Astrocyte (in vitro differentiated cells and primary cell): ENCODE measurements around the gene JCHAIN. TPM values are rescaled to one million over a fixed set of nuclear protein-coding genes. Genes with fewer than 3 reads are reported as not detected.

Source experiments
- DNase-seq: peaks from one replicate; pipeline ENCODE4 v3.0.0-alpha.2; 2010; ENCODE audit warnings: low read depth
- FAIRE-seq: peaks from 2 replicates; lab custom pipeline; 2011; peaks lifted over from hg19 to GRCh38; lab: Jason Lieb, UNC
- H2AFZ ChIP-seq: 2 replicates; pipeline ENCODE4 v1.6.0; 2012; ENCODE audit warnings: low read depth, low read length, inconsistent platforms
- H3K27ac ChIP-seq: 2 replicates; pipeline ENCODE4 v1.5.1; 2011; ENCODE audit warnings: low read depth, low read length, inconsistent platforms
- H3K27me3 ChIP-seq: 2 replicates; pipeline ENCODE4 v1.6.0; 2011; ENCODE audit warnings: low read length, inconsistent platforms; ENCODE audit not compliant: insufficient read depth
- H3K36me3 ChIP-seq: 2 replicates; pipeline ENCODE4 v1.5.1; 2011; ENCODE audit warnings: low read length, inconsistent platforms; ENCODE audit not compliant: insufficient read depth
- H3K4me1 ChIP-seq: 2 replicates; pipeline ENCODE4 v1.5.1; 2011; ENCODE audit warnings: low read length, inconsistent platforms; ENCODE audit not compliant: insufficient read depth
- H3K4me2 ChIP-seq: 2 replicates; pipeline ENCODE4 v1.6.0; 2012; ENCODE audit warnings: low read length, inconsistent platforms
- H3K4me3 ChIP-seq: 2 replicates; pipeline ENCODE4 v1.5.1; 2011; ENCODE audit warnings: low read depth, mild to moderate bottlenecking, low read length, inconsistent platforms; ENCODE audit not compliant: insufficient read depth
- H3K79me2 ChIP-seq: 2 replicates; pipeline ENCODE4 v1.6.0; 2012; ENCODE audit warnings: mild to moderate bottlenecking, low read length, inconsistent platforms; ENCODE audit not compliant: insufficient read depth
- H3K9ac ChIP-seq: 2 replicates; pipeline ENCODE4 v1.6.0; 2012; ENCODE audit warnings: mild to moderate bottlenecking, low read length, inconsistent platforms
- H3K9me3 ChIP-seq: 2 replicates; pipeline ENCODE4 v1.5.1; 2012; ENCODE audit warnings: low read depth, mild to moderate bottlenecking, low read length, inconsistent platforms; ENCODE audit not compliant: insufficient read depth
- H4K20me1 ChIP-seq: 2 replicates; pipeline ENCODE4 v1.6.0; 2012; ENCODE audit warnings: low read length, inconsistent platforms; ENCODE audit not compliant: insufficient read depth
- H3K27ac Mint-ChIP-seq: one replicate; pipeline ENCODE4 v1.8.0; 2021; ENCODE audit warnings: mild to moderate bottlenecking, mixed read lengths; ENCODE audit not compliant: unreplicated experiment
- H3K27me3 Mint-ChIP-seq: one replicate; pipeline ENCODE4 v1.8.0; 2021; ENCODE audit warnings: low read depth, mixed read lengths; ENCODE audit not compliant: unreplicated experiment
- H3K36me3 Mint-ChIP-seq: one replicate; pipeline ENCODE4 v1.8.0; 2021; ENCODE audit warnings: low read depth, mixed read lengths; ENCODE audit not compliant: unreplicated experiment
- H3K4me1 Mint-ChIP-seq: one replicate; pipeline ENCODE4 v1.8.0; 2021; ENCODE audit warnings: low read depth, mixed read lengths; ENCODE audit not compliant: unreplicated experiment
- H3K4me3 Mint-ChIP-seq: one replicate; pipeline ENCODE4 v1.8.0; 2021; ENCODE audit warnings: mild to moderate bottlenecking, moderate library complexity, mixed read lengths; ENCODE audit not compliant: unreplicated experiment
- H3K9me3 Mint-ChIP-seq: one replicate; pipeline ENCODE4 v1.8.0; 2021; ENCODE audit warnings: mild to moderate bottlenecking, mixed read lengths; ENCODE audit not compliant: unreplicated experiment
- EZH2 ChIP-seq: IDR thresholded peaks from 2 replicates; pipeline ENCODE4 v1.6.1; 2012; ENCODE audit warnings: mild to moderate bottlenecking, low read length, inconsistent platforms; ENCODE audit not compliant: insufficient read depth
- total RNA-seq: library from RNA; stranded (reverse); gene quantifications from 2 replicates; pipeline ENCODE4 v1.2.1, GENCODE V29; 2021
- TF ChIP-seq, protein P1 (sequence below): IDR thresholded peaks from 2 replicates; pipeline ENCODE4 v1.5.1; 2011; ENCODE audit warnings: low read depth, mild to moderate bottlenecking, inconsistent platforms, low read length, moderate library complexity; ENCODE audit not compliant: insufficient read depth

The JCHAIN gene
- total RNA-seq, 1 donor from 2014 or later, result not detected

DNA sequence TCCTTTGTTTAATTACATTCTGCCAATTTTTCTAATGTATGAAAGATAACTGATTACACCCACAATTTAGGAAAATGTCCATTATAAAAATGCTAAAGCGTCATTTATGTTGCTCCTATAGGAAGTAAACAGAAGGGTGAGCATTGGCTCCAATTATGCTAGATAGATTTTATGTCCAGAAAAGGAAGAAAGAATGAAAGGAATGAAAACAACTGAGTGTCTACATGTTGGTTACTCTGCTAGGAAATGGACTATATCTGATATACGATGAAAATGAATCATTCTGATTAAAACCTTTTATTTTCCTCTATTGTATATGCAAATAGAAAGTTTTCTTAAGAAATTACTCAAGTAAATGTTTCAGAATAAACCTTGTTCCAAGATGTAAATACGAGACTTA is 36.1 kb downstream of the JCHAIN start:
- Histone ChIP-seq H3K9me3 (no peaks in the 10 kb centered on the region), H3K4me3 (no peak overlapping the region), H3K4me2 (no peak overlapping the region), H3K9ac (no peak overlapping the region), H3K79me2 (no peaks in the 10 kb centered on the region), H3K27me3 (no peaks in the 10 kb centered on the region), H4K20me1 (no peaks in the 10 kb centered on the region), H2AFZ (no peak overlapping the region), H3K4me1 (peaks cover 5% of the 10 kb centered on the region), H3K36me3 (no peaks in the 10 kb centered on the region), H3K27ac (no peak overlapping the region)
- DNase-seq (no peak), FAIRE-seq (no peak)
- Mint-ChIP-seq H3K9me3 (no peaks in the 10 kb centered on the region), H3K27me3 (no peaks in the 10 kb centered on the region), H3K27ac (no peak overlapping the region), H3K36me3 (no peaks in the 10 kb centered on the region), H3K4me3 (no peak overlapping the region), H3K4me1 (peaks cover 16% of the 10 kb centered on the region)
- no peak for TF ChIP-seq EZH2
- TF ChIP-seq, protein P1, sequence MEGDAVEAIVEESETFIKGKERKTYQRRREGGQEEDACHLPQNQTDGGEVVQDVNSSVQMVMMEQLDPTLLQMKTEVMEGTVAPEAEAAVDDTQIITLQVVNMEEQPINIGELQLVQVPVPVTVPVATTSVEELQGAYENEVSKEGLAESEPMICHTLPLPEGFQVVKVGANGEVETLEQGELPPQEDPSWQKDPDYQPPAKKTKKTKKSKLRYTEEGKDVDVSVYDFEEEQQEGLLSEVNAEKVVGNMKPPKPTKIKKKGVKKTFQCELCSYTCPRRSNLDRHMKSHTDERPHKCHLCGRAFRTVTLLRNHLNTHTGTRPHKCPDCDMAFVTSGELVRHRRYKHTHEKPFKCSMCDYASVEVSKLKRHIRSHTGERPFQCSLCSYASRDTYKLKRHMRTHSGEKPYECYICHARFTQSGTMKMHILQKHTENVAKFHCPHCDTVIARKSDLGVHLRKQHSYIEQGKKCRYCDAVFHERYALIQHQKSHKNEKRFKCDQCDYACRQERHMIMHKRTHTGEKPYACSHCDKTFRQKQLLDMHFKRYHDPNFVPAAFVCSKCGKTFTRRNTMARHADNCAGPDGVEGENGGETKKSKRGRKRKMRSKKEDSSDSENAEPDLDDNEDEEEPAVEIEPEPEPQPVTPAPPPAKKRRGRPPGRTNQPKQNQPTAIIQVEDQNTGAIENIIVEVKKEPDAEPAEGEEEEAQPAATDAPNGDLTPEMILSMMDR, result no peak

DNA sequence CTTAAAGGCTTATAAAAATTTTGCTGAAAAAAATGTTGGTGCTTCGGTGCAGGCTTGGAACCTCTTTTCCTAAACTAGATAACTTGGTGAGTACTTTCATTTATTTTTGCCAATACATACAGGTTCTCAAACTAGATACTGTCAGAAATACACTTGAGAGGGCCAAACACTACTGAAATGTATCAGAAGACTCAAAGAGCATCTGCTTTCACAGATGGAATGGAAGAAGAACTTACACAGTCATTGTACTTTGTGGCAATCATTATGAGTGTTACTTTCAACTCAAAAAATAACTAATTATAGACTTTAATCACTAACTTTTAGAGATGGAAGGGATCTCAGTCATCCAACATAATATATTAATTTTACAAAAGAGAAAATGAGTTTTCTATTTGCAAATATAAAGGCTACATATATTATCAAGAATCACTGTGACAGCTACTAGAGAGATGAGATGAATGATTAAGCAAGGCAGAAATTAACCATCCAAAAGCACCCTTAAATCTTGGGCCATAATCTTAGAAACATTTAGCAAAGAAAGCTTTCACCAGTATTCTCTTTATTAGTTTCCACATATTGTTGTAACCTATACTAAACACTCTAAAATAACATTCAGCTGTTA is 36.7 kb downstream of the JCHAIN start:
- Histone ChIP-seq H3K27ac (no peak overlapping the region), H3K36me3 (no peaks in the 10 kb centered on the region), H3K4me1 (peaks cover 5% of the 10 kb centered on the region), H2AFZ (no peak overlapping the region), H3K9ac (no peak overlapping the region), H3K79me2 (no peaks in the 10 kb centered on the region), H3K4me2 (no peak overlapping the region), H3K4me3 (no peak overlapping the region), H3K9me3 (no peaks in the 10 kb centered on the region), H4K20me1 (no peaks in the 10 kb centered on the region), H3K27me3 (no peaks in the 10 kb centered on the region)
- H3K27ac Mint-ChIP-seq, result no peak overlapping the region
- peaks cover 16% of the 10 kb centered on the region for H3K4me1 Mint-ChIP-seq
- TF ChIP-seq EZH2, result no peak
- TF ChIP-seq, protein P1, result no peak
- peak; percentile 5 for FAIRE-seq
- no peaks in the 10 kb centered on the region for H3K9me3 Mint-ChIP-seq
- H3K4me3 Mint-ChIP-seq, result no peak overlapping the region
- H3K27me3 Mint-ChIP-seq, result no peaks in the 10 kb centered on the region
- DNase-seq, result no peak
- no peaks in the 10 kb centered on the region for H3K36me3 Mint-ChIP-seq

DNA sequence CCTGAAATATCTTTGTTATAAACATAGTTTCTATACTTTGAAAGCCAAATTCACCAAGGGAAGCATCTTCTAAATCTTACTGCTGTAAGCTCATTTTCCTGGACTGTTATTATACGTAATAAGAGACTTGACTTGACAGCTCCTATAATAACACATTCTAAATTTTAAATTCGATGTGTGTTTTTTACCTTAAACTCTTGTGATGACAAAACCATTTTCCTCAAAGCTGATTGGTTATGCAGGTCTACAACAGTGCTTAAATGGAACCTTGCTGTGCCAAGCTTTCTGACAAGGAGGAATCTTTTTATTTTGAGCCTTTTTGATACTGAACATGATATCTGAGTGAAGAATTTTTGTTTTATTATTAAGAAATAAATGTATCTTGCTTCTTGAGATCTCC is 37.9 kb downstream of the JCHAIN start, which contains the start of gene ENAM:
TSS of gene ENAM (plus strand) at position 301 of the 400 bp plus-strand sequence. CDS start 757 bp downstream, outside the sequence.
- Histone ChIP-seq H3K9me3 (no peaks in the 10 kb centered on the region), H3K4me2 (no peak within 1 kb of the TSS), H3K27me3 (no peaks in the 10 kb centered on the region), H3K4me1 (peaks cover 5% of the 10 kb centered on the region), H3K27ac (no peak within 1 kb of the TSS), H2AFZ (no peak within 1 kb of the TSS), H4K20me1 (no peaks in the 10 kb centered on the region), H3K9ac (no peak within 1 kb of the TSS), H3K36me3 (no peaks in the 10 kb centered on the region), H3K4me3 (no peak within 1 kb of the TSS), H3K79me2 (no peaks in the 10 kb centered on the region)
- FAIRE-seq (no peak), DNase-seq (no peak)
- Mint-ChIP-seq H3K36me3 (no peaks in the 10 kb centered on the region), H3K4me1 (peaks cover 16% of the 10 kb centered on the region), H3K4me3 (no peak within 1 kb of the TSS), H3K27me3 (no peaks in the 10 kb centered on the region), H3K9me3 (no peaks in the 10 kb centered on the region), H3K27ac (no peak within 1 kb of the TSS)
- no peak for TF ChIP-seq EZH2
- TF ChIP-seq, protein P1, result no peak
